ENCODE measurements around the gene N4BP3.

- TF ChIP-seq CTCF (conservative IDR thresholded peaks at IDR 0.05; ENCODE audit: low read length), result no peak
- no peak for TF ChIP-seq EZH2phosphoT487 (IDR thresholded peaks at IDR 0.05; ENCODE audit: borderline replicate concordance, low read depth, low read length)
Observed at GRCh38 chr5:178141550-178141949, 28.2 kb downstream of the N4BP3 start.
